Measurements from ENCODE around the gene CUL1. TPM values are rescaled to one million over a fixed set of nuclear protein-coding genes. Genes with fewer than 3 reads are reported as not detected.

The CUL1 gene
- total RNA-seq, 1 experiment from 2014 or later = 49.2 TPM

DNA sequence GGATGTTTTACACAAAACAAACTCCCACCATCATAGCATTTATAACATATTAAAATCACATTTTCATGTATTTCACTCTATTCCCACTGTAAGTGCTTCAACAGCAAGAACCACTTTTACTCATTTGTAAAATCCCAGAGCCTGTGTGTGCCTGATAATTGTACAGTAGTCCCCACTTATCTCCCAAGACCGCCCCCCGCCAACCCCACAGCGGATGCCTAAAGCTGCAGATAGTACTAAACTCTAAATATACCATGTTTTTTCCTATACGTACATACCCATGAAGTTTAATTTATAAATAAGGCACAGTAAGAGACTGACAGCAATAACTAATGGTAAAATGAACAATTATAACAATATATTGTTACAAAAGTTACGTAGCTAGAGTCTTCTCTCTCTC is 151.9 kb downstream of the CUL1 start:
- no peaks in the 10 kb centered on the region for H3K9me3 Mint-ChIP-seq (ENCODE audit: unreplicated experiment)
- H3K4me3 Mint-ChIP-seq (ENCODE audit: unreplicated experiment) = no peak overlapping the region
- ChIA-PET CTCF (interaction anchor here (1.6 kb wide), 1 partner anchor 91 kb away, joined by 4 read pairs; no protein-coding TSS in a partner anchor), POLR2A (interaction anchor here (1.0 to 1.3 kb wide), 3 partner anchors 10 to 30 kb away, joined by 3 to 4 read pairs (median 3); no protein-coding TSS in a partner anchor)
- H3K27me3 Mint-ChIP-seq (ENCODE audit: insufficient read depth, unreplicated experiment) = no peaks in the 10 kb centered on the region
- BruUV-seq (replicated peaks) = no TSS peak
- TF ChIP-seq CTCF (IDR thresholded peaks at IDR 0.05; ENCODE audit: unreplicated experiment) = no peak
- intact Hi-C loops (cut with micrococcal nuclease) = no loop called here
- DNase-seq (ENCODE audit: unreplicated experiment) = no peak
- peaks cover 20% of the 10 kb centered on the region for H3K4me1 Mint-ChIP-seq (ENCODE audit: insufficient read depth, unreplicated experiment)
- H3K36me3 Mint-ChIP-seq (ENCODE audit: insufficient read depth, unreplicated experiment) = no peaks in the 10 kb centered on the region
- H3K27ac Mint-ChIP-seq (ENCODE audit: low read depth, unreplicated experiment) = no peak overlapping the region

Other genes with a start within 250 kb of the CUL1 start
- not detected in 2 replicates for gene C7orf33, start 108.1 kb upstream of the CUL1 start, total RNA-seq (2022)
- gene EZH2, start 185.4 kb downstream of the CUL1 start, total RNA-seq (2022) = 30.6 and 48.1 TPM in 2 replicates

Measured in MCF 10A (cell line).